ENCODE data around the gene FLT3. TPM values are rescaled to one million over a fixed set of nuclear protein-coding genes. Genes with fewer than 3 reads are reported as not detected.
"Not testable (repeated sequence)": the region's sequence is repeated elsewhere in the genome, so short reads cannot be mapped to it uniquely, and the experiment has no call there.

FLT3 gene
- total RNA-seq, 1 donor = 42.8 TPM

GRCh38 chr13:28046981-28047380 lies 53.4 kb downstream of the FLT3 start:
- no peak for DNase-seq (ENCODE audit: low read depth in 2 of 3, low spot score in 2 of 3)

- DNase-seq (ENCODE audit: low read depth in 2 of 3, low spot score in 2 of 3) = no peak
Observed at GRCh38 chr13:28045861-28046260, 54.5 kb downstream of the FLT3 start.

GRCh38 chr13:28044608-28045007 lies 55.8 kb downstream of the FLT3 start:
- no peak for DNase-seq (ENCODE audit: low read depth in 2 of 3, low spot score in 2 of 3)

GRCh38 chr13:28043224-28043623 lies 57.2 kb downstream of the FLT3 start:
- DNase-seq (ENCODE audit: low read depth in 2 of 3, low spot score in 2 of 3) = no peak

GRCh38 chr13:28041501-28041900 lies 58.9 kb downstream of the FLT3 start:
- no peak for DNase-seq (ENCODE audit: low read depth in 2 of 3, low spot score in 2 of 3)

GRCh38 chr13:28041031-28041461 lies 59.3 kb downstream of the FLT3 start:
- no peak for DNase-seq (ENCODE audit: low read depth in 2 of 3, low spot score in 2 of 3)

- DNase-seq (ENCODE audit: low read depth in 2 of 3, low spot score in 2 of 3) = no peak
Observed at GRCh38 chr13:28037399-28037798, 63.0 kb downstream of the FLT3 start.

GRCh38 chr13:28035146-28035782 lies 65.1 kb downstream of the FLT3 start:
- no peak for DNase-seq (ENCODE audit: low read depth in 2 of 3, low spot score in 2 of 3)

GRCh38 chr13:28033894-28034655 lies 66.3 kb downstream of the FLT3 start:
- no peak for DNase-seq (ENCODE audit: low read depth in 2 of 3, low spot score in 2 of 3)

GRCh38 chr13:28032438-28032837 lies 67.9 kb downstream of the FLT3 start:
- not testable (repeated sequence) for DNase-seq (ENCODE audit: low read depth in 2 of 3, low spot score in 2 of 3)

GRCh38 chr13:28031896-28032288 lies 68.5 kb downstream of the FLT3 start:
- no peak for DNase-seq (ENCODE audit: low read depth in 2 of 3, low spot score in 2 of 3)

- peak in 1 of 3 donors; percentile 61 for DNase-seq (ENCODE audit: low read depth in 2 of 3, low spot score in 2 of 3)
Observed at GRCh38 chr13:28031220-28031895, 69.0 kb downstream of the FLT3 start.

GRCh38 chr13:28027607-28028364 lies 72.6 kb downstream of the FLT3 start:
- no peak for DNase-seq (ENCODE audit: low read depth in 2 of 3, low spot score in 2 of 3)

GRCh38 chr13:28027071-28027470 lies 73.3 kb downstream of the FLT3 start:
- DNase-seq (ENCODE audit: low read depth in 2 of 3, low spot score in 2 of 3) = no peak

- no peak for DNase-seq (ENCODE audit: low read depth in 2 of 3, low spot score in 2 of 3)
Observed at GRCh38 chr13:28026508-28026907, 73.9 kb downstream of the FLT3 start.

- DNase-seq (ENCODE audit: low read depth in 2 of 3, low spot score in 2 of 3) = no peak
Observed at GRCh38 chr13:28022848-28023518, 77.4 kb downstream of the FLT3 start.

- DNase-seq (ENCODE audit: low read depth in 2 of 3, low spot score in 2 of 3) = no peak
Observed at GRCh38 chr13:28014301-28014700, 86.1 kb downstream of the FLT3 start.

- DNase-seq (ENCODE audit: low read depth in 2 of 3, low spot score in 2 of 3) = no peak
Observed at GRCh38 chr13:28013482-28013881, 86.9 kb downstream of the FLT3 start.

- no peak for DNase-seq (ENCODE audit: low read depth in 2 of 3, low spot score in 2 of 3)
Observed at GRCh38 chr13:28012896-28013295, 87.5 kb downstream of the FLT3 start.

GRCh38 chr13:28012383-28012782 lies 88.0 kb downstream of the FLT3 start:
- no peak for DNase-seq (ENCODE audit: low read depth in 2 of 3, low spot score in 2 of 3)
